SK-N-SH treated with all-trans-retinoic acid at 6 μM for 48 hours (cell line): ENCODE data around the gene ARL13B.

ENCODE experiments used
- RARB ChIP-seq: fragments of 250-450 bp; sonication (Bioruptor Pico); IDR thresholded peaks from 2 replicates; pipeline ENCODE4 v1.8.0; 2021; ENCODE audit warnings: mild to moderate bottlenecking, moderate library complexity
- TF ChIP-seq, protein P1 (sequence below): fragments of 250-450 bp; sonication (Bioruptor Pico); IDR thresholded peaks from 2 replicates; pipeline ENCODE4 v1.5.1; 2021; ENCODE audit warnings: mild to moderate bottlenecking, moderate library complexity

DNA sequence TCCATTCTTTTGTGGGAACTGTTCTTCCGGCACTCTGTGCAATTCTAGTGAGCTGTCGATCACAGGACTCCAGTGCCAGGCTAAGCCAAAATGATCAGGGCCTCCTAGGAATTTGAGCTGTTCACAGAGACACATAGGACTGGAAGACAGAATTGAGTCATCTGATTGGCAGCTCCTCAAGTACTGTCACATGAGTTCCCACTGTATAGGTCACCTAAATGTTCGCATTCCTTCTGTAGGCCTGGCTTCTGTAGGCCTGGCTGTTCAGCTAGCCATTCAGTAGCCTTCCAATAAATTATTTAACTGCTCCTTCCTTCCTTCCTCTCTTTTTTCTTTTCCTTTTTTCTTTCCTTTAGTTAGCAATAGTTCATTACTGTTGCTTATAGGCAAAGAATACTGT lies 10.5 kb upstream of the ARL13B start:
- TF ChIP-seq, protein P1, sequence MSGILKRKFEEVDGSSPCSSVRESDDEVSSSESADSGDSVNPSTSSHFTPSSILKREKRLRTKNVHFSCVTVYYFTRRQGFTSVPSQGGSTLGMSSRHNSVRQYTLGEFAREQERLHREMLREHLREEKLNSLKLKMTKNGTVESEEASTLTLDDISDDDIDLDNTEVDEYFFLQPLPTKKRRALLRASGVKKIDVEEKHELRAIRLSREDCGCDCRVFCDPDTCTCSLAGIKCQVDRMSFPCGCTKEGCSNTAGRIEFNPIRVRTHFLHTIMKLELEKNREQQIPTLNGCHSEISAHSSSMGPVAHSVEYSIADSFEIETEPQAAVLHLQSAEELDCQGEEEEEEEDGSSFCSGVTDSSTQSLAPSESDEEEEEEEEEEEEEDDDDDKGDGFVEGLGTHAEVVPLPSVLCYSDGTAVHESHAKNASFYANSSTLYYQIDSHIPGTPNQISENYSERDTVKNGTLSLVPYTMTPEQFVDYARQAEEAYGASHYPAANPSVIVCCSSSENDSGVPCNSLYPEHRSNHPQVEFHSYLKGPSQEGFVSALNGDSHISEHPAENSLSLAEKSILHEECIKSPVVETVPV, result no peak
- no peak for TF ChIP-seq RARB (CRISPR knock-in tag)
